ENCODE data around the gene DDX25. TPM values are rescaled to one million over a fixed set of nuclear protein-coding genes. Genes with fewer than 3 reads are reported as not detected.
A peak's percentile ranks its signal among the peaks of the same experiment; 100 is the strongest.

Gene DDX25
- total and polyA plus RNA-seq, 9 donors: 0.22 to 0.77 (median 0.35) TPM

GRCh38 chr11:125881291-125881690 is 23.0 kb upstream of the DDX25 start:
- H3K27ac ChIP-seq (ENCODE audit: low read length): no peak overlapping the region
- H3K27me3 ChIP-seq (ENCODE audit: control insufficient read depth, insufficient read depth, low read length): no peaks in the 10 kb centered on the region
- no peak for DNase-seq
- no peaks in the 10 kb centered on the region for H3K9me3 ChIP-seq (replicated peaks; ENCODE audit: control insufficient read depth, low read depth, low read length)
- WGBS (ENCODE audit: insufficient coverage): 100% methylated on average over 1 of the region's 1 CpG
- no peaks in the 10 kb centered on the region for H3K4me1 ChIP-seq (ENCODE audit: control insufficient read depth, insufficient read depth, low read length)
- no peak overlapping the region for H3K4me3 ChIP-seq (ENCODE audit: low read length)
- no peaks in the 10 kb centered on the region for H3K36me3 ChIP-seq (ENCODE audit: control insufficient read depth, insufficient read depth, low read length)

DNA sequence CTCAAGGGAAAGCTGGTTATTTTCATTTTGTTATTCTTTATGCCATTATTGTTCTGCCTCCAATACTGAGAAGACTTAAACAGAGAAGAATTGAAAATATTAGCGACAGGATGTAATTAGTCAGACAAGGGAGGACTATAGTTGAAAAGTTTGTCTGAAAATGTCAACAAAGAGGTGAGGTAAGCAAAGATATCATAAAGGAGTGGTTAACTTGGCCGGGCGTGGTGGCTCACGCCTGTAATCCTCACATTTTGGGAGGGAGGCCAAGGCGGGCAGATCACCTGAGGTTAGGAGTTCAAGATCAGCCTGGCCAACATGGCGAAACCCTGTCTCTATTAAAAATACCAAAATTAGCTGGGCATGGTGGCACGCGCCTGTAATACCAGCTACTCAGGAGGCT is 20.9 kb upstream of the DDX25 start:
- no peak overlapping the region for H3K27ac ChIP-seq (ENCODE audit: low read length)
- peaks cover 7% of the 10 kb centered on the region for H3K4me1 ChIP-seq (ENCODE audit: control insufficient read depth, insufficient read depth, low read length)
- 78% methylated on average over 8 of the region's 8 CpGs for WGBS (ENCODE audit: insufficient coverage)
- H3K27me3 ChIP-seq (ENCODE audit: control insufficient read depth, insufficient read depth, low read length): no peaks in the 10 kb centered on the region
- DNase-seq: no peak
- no peak overlapping the region for H3K4me3 ChIP-seq (ENCODE audit: low read length)
- H3K9me3 ChIP-seq (replicated peaks; ENCODE audit: control insufficient read depth, low read depth, low read length): no peaks in the 10 kb centered on the region
- H3K36me3 ChIP-seq (ENCODE audit: control insufficient read depth, insufficient read depth, low read length): no peaks in the 10 kb centered on the region

GRCh38 chr11:125886997-125887372 is 17.3 kb upstream of the DDX25 start:
- DNase-seq: peak; percentile 58
- WGBS (ENCODE audit: insufficient coverage): 19% methylated on average over 16 of the region's 24 CpGs
- H3K27ac ChIP-seq (ENCODE audit: low read length): peak overlapping the region; percentile 93
- no peaks in the 10 kb centered on the region for H3K9me3 ChIP-seq (replicated peaks; ENCODE audit: control insufficient read depth, low read depth, low read length)
- peaks cover 9% of the 10 kb centered on the region for H3K4me1 ChIP-seq (ENCODE audit: control insufficient read depth, insufficient read depth, low read length)
- H3K36me3 ChIP-seq (ENCODE audit: control insufficient read depth, insufficient read depth, low read length): no peaks in the 10 kb centered on the region
- peak overlapping the region; percentile 79 for H3K4me3 ChIP-seq (ENCODE audit: low read length)
- no peaks in the 10 kb centered on the region for H3K27me3 ChIP-seq (ENCODE audit: control insufficient read depth, insufficient read depth, low read length)

DNA sequence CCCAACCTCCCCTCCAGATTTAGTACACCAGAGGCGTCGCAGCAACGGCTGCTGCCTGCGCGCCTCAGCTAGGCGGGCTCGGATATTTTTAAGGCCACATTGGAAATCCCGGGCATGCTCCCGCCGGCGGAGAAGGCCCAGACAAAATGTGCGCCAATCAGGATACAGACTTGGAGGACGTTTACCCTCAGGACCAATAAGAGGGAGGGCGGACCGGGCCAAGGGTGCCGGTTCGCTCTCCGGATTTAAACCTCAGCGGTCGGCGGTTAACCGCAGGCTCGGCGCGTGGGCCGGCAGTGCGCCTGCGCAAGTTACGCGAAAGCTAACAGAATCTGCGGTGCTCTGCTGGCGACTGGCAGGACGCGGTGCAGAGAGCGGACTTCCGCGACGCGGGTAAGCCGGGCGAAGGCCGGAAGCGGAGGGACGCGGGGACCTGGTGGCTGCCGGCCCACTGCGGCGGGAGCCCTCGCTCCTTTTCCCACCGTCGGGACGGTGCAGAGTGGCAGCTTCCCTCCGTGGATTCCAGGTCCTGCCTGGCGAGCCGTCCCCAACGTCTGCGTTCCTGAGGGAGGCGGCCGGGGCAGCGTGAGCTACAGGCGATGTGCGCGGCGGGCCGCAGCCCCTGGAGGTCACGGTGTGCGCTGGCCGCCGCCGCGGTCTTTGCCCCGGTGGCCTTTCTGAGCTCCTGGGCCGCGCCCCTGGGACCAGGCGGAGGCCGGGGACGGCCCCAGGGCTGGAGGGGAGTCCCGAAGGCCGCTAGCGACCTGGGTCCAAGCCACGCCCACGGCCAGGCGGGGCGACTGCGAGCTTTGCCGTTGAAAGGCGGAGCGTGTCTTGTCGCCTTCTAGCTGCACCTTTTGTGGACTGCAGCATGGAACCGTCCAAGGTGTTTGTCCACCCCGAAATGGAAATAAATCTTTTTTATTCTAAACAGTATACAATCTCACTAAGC is 16.7 kb upstream of the DDX25 start, which contains the start of gene HYLS1:
Gene HYLS1 (plus strand): TSS at position 296 of the 952 bp plus-strand sequence. CDS start 11,701 bp downstream, outside the sequence.
- Histone ChIP-seq H3K4me1 (ENCODE audit: control insufficient read depth, insufficient read depth, low read length) (peaks cover 9% of the 10 kb centered on the region), H3K9me3 (replicated peaks; ENCODE audit: control insufficient read depth, low read depth, low read length) (no peaks in the 10 kb centered on the region), H3K27me3 (ENCODE audit: control insufficient read depth, insufficient read depth, low read length) (no peaks in the 10 kb centered on the region), H3K4me3 (ENCODE audit: low read length) (peak within 1 kb of the TSS; percentile 79), H3K36me3 (ENCODE audit: control insufficient read depth, insufficient read depth, low read length) (peaks cover 1% of the 10 kb centered on the region), H3K27ac (ENCODE audit: low read length) (peak within 1 kb of the TSS; percentile 93)
- WGBS (ENCODE audit: insufficient coverage): under 1% methylated on average over 87 of the region's 91 CpGs
- DNase-seq: peak; percentile 98

DNA sequence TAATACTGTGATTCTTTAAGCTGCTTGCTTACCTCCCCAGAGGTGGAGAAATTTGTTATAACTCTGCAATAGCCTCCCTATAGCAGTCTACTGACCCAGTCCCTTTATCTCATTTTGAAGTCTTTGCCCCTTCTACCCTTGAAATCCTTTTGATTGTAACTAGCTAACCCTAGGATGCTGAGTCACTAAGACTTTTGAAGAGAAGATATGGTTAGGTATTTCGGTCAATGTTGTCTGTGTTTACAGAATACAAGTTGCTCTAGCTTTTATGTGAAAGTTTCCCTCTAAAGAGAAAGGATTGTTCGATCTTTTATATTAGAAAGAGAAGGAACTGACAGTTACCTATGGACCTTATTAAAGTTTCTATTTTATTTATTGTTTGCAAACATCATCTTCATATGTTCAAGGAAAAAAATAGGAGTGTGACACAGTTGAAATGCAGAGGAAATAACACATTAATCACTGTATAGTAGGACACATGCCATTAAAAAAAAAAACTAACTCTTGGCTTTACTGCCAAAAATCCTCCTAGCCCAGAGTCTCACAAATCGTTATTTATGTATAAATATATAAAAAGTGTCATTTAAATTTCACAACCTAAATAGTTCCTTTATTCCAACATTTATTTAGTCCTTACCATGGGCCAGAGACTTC is 13.7 kb upstream of the DDX25 start:
- Histone ChIP-seq H3K36me3 (ENCODE audit: control insufficient read depth, insufficient read depth, low read length) (peaks cover 15% of the 10 kb centered on the region), H3K9me3 (replicated peaks; ENCODE audit: control insufficient read depth, low read depth, low read length) (no peaks in the 10 kb centered on the region), H3K27me3 (ENCODE audit: control insufficient read depth, insufficient read depth, low read length) (no peaks in the 10 kb centered on the region), H3K27ac (ENCODE audit: low read length) (no peak overlapping the region), H3K4me3 (ENCODE audit: low read length) (no peak overlapping the region), H3K4me1 (ENCODE audit: control insufficient read depth, insufficient read depth, low read length) (peaks cover 9% of the 10 kb centered on the region)
- no CpG with 5 or more reads among the region's 3 CpGs for WGBS (ENCODE audit: insufficient coverage)
- no peak for DNase-seq

- DNase-seq: no peak
- no peaks in the 10 kb centered on the region for H3K9me3 ChIP-seq (replicated peaks; ENCODE audit: control insufficient read depth, low read depth, low read length)
- no peak overlapping the region for H3K27ac ChIP-seq (ENCODE audit: low read length)
- H3K36me3 ChIP-seq (ENCODE audit: control insufficient read depth, insufficient read depth, low read length): peaks cover 21% of the 10 kb centered on the region
- H3K4me1 ChIP-seq (ENCODE audit: control insufficient read depth, insufficient read depth, low read length): peaks cover 6% of the 10 kb centered on the region
- no peaks in the 10 kb centered on the region for H3K27me3 ChIP-seq (ENCODE audit: control insufficient read depth, insufficient read depth, low read length)
- H3K4me3 ChIP-seq (ENCODE audit: low read length): no peak overlapping the region
Measured at GRCh38 chr11:125892071-125892470, 12.2 kb upstream of the DDX25 start.

DNA sequence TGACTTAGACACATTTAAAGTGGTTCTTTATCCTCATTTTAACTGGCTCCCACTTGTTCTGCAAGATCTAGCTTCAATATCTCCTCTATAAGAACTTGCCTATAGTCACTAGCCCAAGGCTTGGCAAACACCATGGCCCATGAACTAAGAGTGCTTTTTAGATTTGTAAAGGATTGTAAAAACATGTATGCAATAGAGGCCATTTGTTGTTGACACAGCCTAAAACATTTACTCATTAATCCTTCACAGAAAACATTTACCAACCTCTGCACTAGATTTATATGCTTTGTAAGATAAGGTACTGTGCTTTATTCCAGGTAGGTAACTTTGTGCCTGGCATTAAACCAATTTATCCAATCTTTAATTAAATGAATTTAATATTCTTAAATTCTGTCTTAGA is 11.3 kb upstream of the DDX25 start:
- no peak for DNase-seq
- H3K9me3 ChIP-seq (replicated peaks; ENCODE audit: control insufficient read depth, low read depth, low read length): no peaks in the 10 kb centered on the region
- peaks cover 21% of the 10 kb centered on the region for H3K36me3 ChIP-seq (ENCODE audit: control insufficient read depth, insufficient read depth, low read length)

GRCh38 chr11:125901872-125902271 is 2.4 kb upstream of the DDX25 start:
- H3K4me3 ChIP-seq (ENCODE audit: low read length): no peak overlapping the region

More for the DNA sequence above, 11.3 kb upstream of the DDX25 start:
- no peak overlapping the region for H3K4me3 ChIP-seq (ENCODE audit: low read length)
- H3K27ac ChIP-seq (ENCODE audit: low read length): no peak overlapping the region
- no peaks in the 10 kb centered on the region for H3K27me3 ChIP-seq (ENCODE audit: control insufficient read depth, insufficient read depth, low read length)
- H3K4me1 ChIP-seq (ENCODE audit: control insufficient read depth, insufficient read depth, low read length): peaks cover 4% of the 10 kb centered on the region

DNA sequence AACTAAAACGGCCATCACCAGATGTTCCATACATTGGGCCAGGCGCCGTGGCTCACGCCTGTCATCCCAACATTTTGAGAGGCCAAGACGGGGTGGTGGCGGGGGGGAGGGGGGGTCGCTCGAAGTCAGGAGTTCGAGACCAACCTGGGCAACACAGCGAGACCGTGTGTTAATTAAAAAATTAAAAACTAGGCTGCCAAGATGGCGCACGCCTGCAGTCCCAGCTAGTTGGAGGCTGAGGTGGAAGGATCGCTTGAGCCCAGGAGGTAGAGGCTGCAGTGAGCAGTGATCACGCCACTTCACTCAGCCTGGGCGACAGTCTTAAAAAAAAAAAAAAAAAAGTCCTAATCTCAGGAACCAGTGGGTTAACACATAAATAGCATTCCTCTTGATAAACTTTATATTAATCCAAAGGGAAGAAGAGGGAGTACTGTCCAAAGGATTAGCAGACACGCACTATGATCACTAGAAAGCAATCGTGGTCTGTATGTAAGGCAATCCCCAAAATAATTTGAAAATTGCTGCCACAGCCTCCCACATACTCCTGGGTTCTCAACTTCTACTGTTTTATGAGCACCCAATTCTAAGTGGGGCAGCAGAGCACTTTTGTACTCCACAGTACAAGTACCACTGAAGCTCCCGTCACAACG is 1.9 kb upstream of the DDX25 start:
- Histone ChIP-seq H3K4me3 (ENCODE audit: low read length) (peak overlapping the region; percentile 50), H3K27ac (ENCODE audit: low read length) (peak overlapping the region; percentile 82), H3K36me3 (ENCODE audit: control insufficient read depth, insufficient read depth, low read length) (peaks cover 13% of the 10 kb centered on the region), H3K4me1 (ENCODE audit: control insufficient read depth, insufficient read depth, low read length) (peaks cover 20% of the 10 kb centered on the region), H3K27me3 (ENCODE audit: control insufficient read depth, insufficient read depth, low read length) (peaks cover 10% of the 10 kb centered on the region), H3K9me3 (replicated peaks; ENCODE audit: control insufficient read depth, low read depth, low read length) (no peaks in the 10 kb centered on the region)
- WGBS (ENCODE audit: insufficient coverage): no CpG with 5 or more reads among the region's 20 CpGs
- DNase-seq: no peak

More at GRCh38 chr11:125901872-125902271, 2.4 kb upstream of the DDX25 start:
- peaks cover 13% of the 10 kb centered on the region for H3K36me3 ChIP-seq (ENCODE audit: control insufficient read depth, insufficient read depth, low read length)
- H3K27ac ChIP-seq (ENCODE audit: low read length): no peak overlapping the region
- no peak for DNase-seq
- peaks cover 20% of the 10 kb centered on the region for H3K4me1 ChIP-seq (ENCODE audit: control insufficient read depth, insufficient read depth, low read length)
- no peaks in the 10 kb centered on the region for H3K9me3 ChIP-seq (replicated peaks; ENCODE audit: control insufficient read depth, low read depth, low read length)
- 66% methylated on average over 3 of the region's 6 CpGs for WGBS (ENCODE audit: insufficient coverage)
- peaks cover 10% of the 10 kb centered on the region for H3K27me3 ChIP-seq (ENCODE audit: control insufficient read depth, insufficient read depth, low read length)
